Measurements from ENCODE around the gene LRRC45.

Gene LRRC45

GRCh38 chr17:82065638-82066303 lies 42.7 kb downstream of the LRRC45 start, which contains the start of gene DUS1L:
TSS of gene DUS1L (minus strand) at chr17:82065804. CDS start at chr17:82065059, 745 bp downstream.
- peak; percentile 68 to 79 for DNase-seq

- DNase-seq: no peak
Observed at GRCh38 chr17:82070611-82071010, 47.5 kb downstream of the LRRC45 start.

GRCh38 chr17:82072827-82073226 lies 49.7 kb downstream of the LRRC45 start:
- DNase-seq: no peak

- no peak for DNase-seq
Observed at GRCh38 chr17:82073446-82073845, 50.3 kb downstream of the LRRC45 start.

- DNase-seq: no peak
Observed at GRCh38 chr17:82076018-82076784, 53.1 kb downstream of the LRRC45 start.

GRCh38 chr17:82076785-82077591 lies 53.9 kb downstream of the LRRC45 start:
- DNase-seq: no peak

GRCh38 chr17:82077617-82078358 lies 54.7 kb downstream of the LRRC45 start:
- no peak for DNase-seq

GRCh38 chr17:82078433-82078832 lies 55.3 kb downstream of the LRRC45 start:
- DNase-seq: no peak

- no peak for DNase-seq
Observed at GRCh38 chr17:82079001-82079677, 56.0 kb downstream of the LRRC45 start.

- no peak for DNase-seq
Observed at GRCh38 chr17:82080048-82080788, 57.1 kb downstream of the LRRC45 start.
